Transverse colon (tissue), 4 donors: ENCODE measurements around the gene SMARCAL1.

Experiments
- POLR2A ChIP-seq: fragments of 450-650 bp; IDR thresholded peaks from one replicate; pipeline ENCODE4 v1.6.1; 2016; ENCODE audit warnings: antibody characterized with exemption, mild to moderate bottlenecking, moderate library complexity
- POLR2AphosphoS5 ChIP-seq, 3 donors: sonication (generic); formaldehyde crosslinking; IDR thresholded peaks; one replicate each; pipeline ENCODE4 v1.6.1; 2016; ENCODE audit warnings: antibody characterized with exemption in 3 of 3
- TF ChIP-seq, protein P1 (sequence below), 5 experiments: fragments of 200-600 bp in 3 of 5; fragments of 450-650 bp in 2 of 5; sonication (generic) in 3 of 5; IDR thresholded peaks; 1 replicate in 2 of 5; 2 replicates in 3 of 5; pipeline ENCODE4 v1.5.1; 2016 to 2017; ENCODE audit warnings: antibody characterized with exemption in 5 of 5, inconsistent platforms in 3 of 5, mild to moderate bottlenecking in 2 of 5, moderate library complexity in 1 of 5

GRCh38 chr2:216478791-216479190 is 66.5 kb downstream of the SMARCAL1 start:
- TF ChIP-seq, protein P1, sequence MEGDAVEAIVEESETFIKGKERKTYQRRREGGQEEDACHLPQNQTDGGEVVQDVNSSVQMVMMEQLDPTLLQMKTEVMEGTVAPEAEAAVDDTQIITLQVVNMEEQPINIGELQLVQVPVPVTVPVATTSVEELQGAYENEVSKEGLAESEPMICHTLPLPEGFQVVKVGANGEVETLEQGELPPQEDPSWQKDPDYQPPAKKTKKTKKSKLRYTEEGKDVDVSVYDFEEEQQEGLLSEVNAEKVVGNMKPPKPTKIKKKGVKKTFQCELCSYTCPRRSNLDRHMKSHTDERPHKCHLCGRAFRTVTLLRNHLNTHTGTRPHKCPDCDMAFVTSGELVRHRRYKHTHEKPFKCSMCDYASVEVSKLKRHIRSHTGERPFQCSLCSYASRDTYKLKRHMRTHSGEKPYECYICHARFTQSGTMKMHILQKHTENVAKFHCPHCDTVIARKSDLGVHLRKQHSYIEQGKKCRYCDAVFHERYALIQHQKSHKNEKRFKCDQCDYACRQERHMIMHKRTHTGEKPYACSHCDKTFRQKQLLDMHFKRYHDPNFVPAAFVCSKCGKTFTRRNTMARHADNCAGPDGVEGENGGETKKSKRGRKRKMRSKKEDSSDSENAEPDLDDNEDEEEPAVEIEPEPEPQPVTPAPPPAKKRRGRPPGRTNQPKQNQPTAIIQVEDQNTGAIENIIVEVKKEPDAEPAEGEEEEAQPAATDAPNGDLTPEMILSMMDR (IDR thresholded peaks at IDR 0.05) = no peak
- no peak for TF ChIP-seq POLR2A
- TF ChIP-seq POLR2AphosphoS5 (IDR thresholded peaks at IDR 0.05) = no peak
